Endothelial cell of umbilical vein (primary cell): ENCODE results near the gene RIMKLB. TPM values are rescaled to one million over a fixed set of nuclear protein-coding genes. Genes with fewer than 3 reads are reported as not detected.

ENCODE experiments used
- BruUV-seq: library from RNA; stranded (reverse); fragments of 400-500 nt; replicated peaks from 2 replicates; lab custom pipeline; 2021; lab: Mats Ljungman, UMichigan
- CTCF ChIA-PET: fragments of 300-600, 350-600 bp; sonication (Branson Sonifier 250); formaldehyde crosslinking; loops from one replicate; lab custom pipeline; 2021; ENCODE audit warnings: antibody characterized with exemption, inconsistent platforms; lab: Charles Lee
- POLR2A ChIA-PET: fragments of 300-600, 350-600 bp; sonication (Branson Sonifier 250); formaldehyde crosslinking; loops from one replicate; lab custom pipeline; 2021; ENCODE audit warnings: antibody characterized with exemption, inconsistent platforms; lab: Charles Lee
- DNase-seq: peaks from one replicate; pipeline ENCODE4 v3.0.0-alpha.2; 2011; ENCODE audit warnings: low read depth, low spot score
- FAIRE-seq: peaks from 2 replicates; lab custom pipeline; 2011; peaks lifted over from hg19 to GRCh38; lab: Jason Lieb, UNC
- H2AFZ ChIP-seq: 2 replicates; pipeline ENCODE4 v1.6.0; 2012; ENCODE audit warnings: low read depth, low read length, control low read depth, inconsistent platforms
- H3K27ac ChIP-seq: 2 replicates; pipeline ENCODE4 v1.5.1; 2011; ENCODE audit warnings: low read depth, mild to moderate bottlenecking, control low read depth, low read length, moderate library complexity; ENCODE audit not compliant: insufficient read depth
- H3K27me3 ChIP-seq, 2 experiments: 2 replicates each; pipeline versions ENCODE4 v1.6.0 to v1.6.1; 2011; ENCODE audit warnings: low read length in 2 of 2, mixed read lengths in 1 of 2; ENCODE audit not compliant: control insufficient read depth in 2 of 2, insufficient read depth in 2 of 2
- H3K36me3 ChIP-seq, 2 experiments: 2 replicates in 1 of 2; 3 replicates in 1 of 2; pipeline ENCODE4 v1.5.1; 2011; ENCODE audit warnings: low read length in 2 of 2, mild to moderate bottlenecking in 1 of 2, moderate library complexity in 1 of 2; ENCODE audit not compliant: control insufficient read depth in 2 of 2, insufficient read depth in 2 of 2; ENCODE audit errors: extremely low read depth in 1 of 2
- H3K4me1 ChIP-seq: 3 replicates; pipeline ENCODE4 v1.5.1; 2011; ENCODE audit warnings: mild to moderate bottlenecking, low read length; ENCODE audit not compliant: control insufficient read depth, insufficient read depth; ENCODE audit errors: extremely low read depth
- H3K4me2 ChIP-seq: 2 replicates; pipeline ENCODE4 v1.6.1; 2011; ENCODE audit warnings: low read length, control low read depth, mixed read lengths; ENCODE audit not compliant: insufficient read depth
- H3K4me3 ChIP-seq, 3 experiments: fragments of 200-600 bp in 1 of 3; sonication (generic), shearing (Covaris generic) in 1 of 3; replicated peaks in 1 of 3; 2 replicates each; pipeline ENCODE4 v1.5.1; 2011 to 2016; ENCODE audit warnings: control low read depth in 3 of 3, low read length in 3 of 3, mild to moderate bottlenecking in 2 of 3, inconsistent platforms in 1 of 3, low read depth in 1 of 3, moderate library complexity in 1 of 3; ENCODE audit not compliant: insufficient read depth in 1 of 3
- H3K79me2 ChIP-seq: 2 replicates; pipeline ENCODE4 v1.6.0; 2012; ENCODE audit warnings: low read length, inconsistent platforms; ENCODE audit not compliant: control insufficient read depth, insufficient read depth
- H3K9ac ChIP-seq: replicated peaks from 2 replicates; pipeline ENCODE3; 2011; ENCODE audit warnings: low read length, control low read depth; ENCODE audit not compliant: insufficient read depth; ENCODE audit errors: extremely low read depth
- H3K9me1 ChIP-seq: replicated peaks from 3 replicates; pipeline ENCODE4 v1.6.0; 2011; ENCODE audit warnings: mild to moderate bottlenecking, low read length; ENCODE audit not compliant: control insufficient read depth, insufficient read depth; ENCODE audit errors: extremely low read depth
- H3K9me3 ChIP-seq: replicated peaks from 2 replicates; pipeline ENCODE4 v1.5.1; 2012; ENCODE audit warnings: low read length, inconsistent platforms; ENCODE audit not compliant: control insufficient read depth, insufficient read depth
- H4K20me1 ChIP-seq: replicated peaks from 2 replicates; pipeline ENCODE3; 2011; ENCODE audit warnings: mild to moderate bottlenecking, low read length; ENCODE audit not compliant: control insufficient read depth, insufficient read depth; ENCODE audit errors: extremely low read depth
- EZH2 ChIP-seq: IDR thresholded peaks from 2 replicates; pipeline ENCODE4 v1.6.1; 2012; ENCODE audit warnings: borderline replicate concordance, low read depth, mild to moderate bottlenecking, moderate library complexity, low read length, inconsistent platforms; ENCODE audit not compliant: severe bottlenecking
- FOS ChIP-seq: IDR thresholded peaks from 2 replicates; pipeline ENCODE4 v1.6.1; 2011; ENCODE audit warnings: mild to moderate bottlenecking, low read length, moderate library complexity, borderline replicate concordance; ENCODE audit not compliant: insufficient read depth
- GATA2 ChIP-seq: IDR thresholded peaks from 2 replicates; pipeline ENCODE4 v1.7.0; 2011; ENCODE audit warnings: low read depth, mild to moderate bottlenecking, moderate library complexity, mixed read lengths, low read length; ENCODE audit not compliant: insufficient read length, insufficient read depth
- JUN ChIP-seq: IDR thresholded peaks from 2 replicates; pipeline ENCODE4 v1.6.1; 2011; ENCODE audit warnings: borderline replicate concordance, low read depth; ENCODE audit not compliant: insufficient read length, insufficient read depth
- POLR2AphosphoS5 ChIP-seq: IDR thresholded peaks from 2 replicates; pipeline ENCODE4 v1.6.1; 2012; ENCODE audit warnings: low read depth, mild to moderate bottlenecking, control low read depth, low read length, moderate library complexity; ENCODE audit not compliant: insufficient read depth
- dilution Hi-C: fragments of 300-500 bp; cut with MboI; formaldehyde crosslinking; loops from one replicate; pipeline ENCODE4 v1.15.0; 2019; ENCODE audit warnings: low sequenced_read_pairs; ENCODE audit not compliant: extremely low pct_ligation_motif_present
- intact Hi-C: fragments of 100-400 bp; cut with micrococcal nuclease; formaldehyde crosslinking; loops from one replicate; pipeline ENCODE4 v1.10.0; 2022
- polyA plus RNA-seq, 4 experiments: library from polyadenylated mRNA; depleted of rRNA in 3 of 4; stranded (reverse) in 3 of 4; unstranded in 1 of 4; fragments of >200 nt; gene quantifications; 2 replicates each; pipeline versions ENCODE4 v1.2.1 to v1.2.3, GENCODE V29; 2011 to 2012; ENCODE audit warnings: missing spikeins in 1 of 4
- total RNA-seq: library from RNA; stranded (reverse); gene quantifications from 2 replicates; pipeline ENCODE4 v1.2.3, GENCODE V29; 2021
- TF ChIP-seq, protein P1 (sequence below): IDR thresholded peaks from 2 replicates; pipeline ENCODE4 v1.6.1; 2011; ENCODE audit not compliant: insufficient read depth, insufficient read length

Gene RIMKLB
- total and polyA plus RNA-seq, 2 donors (not counting 3 experiments of a cell fraction or from before 2014, with no cell fraction given), result 35.5 to 64.3 TPM

DNA sequence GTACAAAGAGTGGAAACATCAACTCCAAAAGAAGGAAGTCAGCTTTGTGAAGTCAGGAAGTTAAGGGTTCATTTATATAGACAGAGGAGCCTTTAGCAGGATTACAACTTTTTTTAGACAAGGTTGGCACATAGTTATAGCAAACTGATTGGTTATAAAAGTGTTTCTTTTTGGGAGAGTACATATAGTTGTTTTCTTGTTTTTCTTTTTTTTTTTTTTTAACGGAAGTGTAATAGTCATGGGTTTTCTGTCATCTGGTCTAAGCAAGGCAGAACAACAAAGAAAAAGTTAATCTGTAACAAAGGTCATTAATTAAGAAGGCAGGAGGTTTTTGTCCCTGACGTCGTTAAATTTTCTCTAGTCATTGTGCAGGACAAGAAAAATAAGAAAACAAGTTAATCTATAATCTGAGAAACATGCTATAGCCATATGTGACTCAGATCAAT is 22.2 kb upstream of the RIMKLB start:
- FAIRE-seq, result peak; percentile 18
- H3K9me3 ChIP-seq, result no peaks in the 10 kb centered on the region
- intact Hi-C loops (no loop called here), dilution Hi-C loops (no loop called here)
- no peaks in the 10 kb centered on the region for H3K36me3 ChIP-seq
- CTCF ChIA-PET, result interaction anchor here (1.6 to 5.0 kb wide), 5 partner anchors 14 to 374 kb away, joined by 3 to 58 read pairs (median 17); no protein-coding TSS in a partner anchor
- H2AFZ ChIP-seq, result peak overlapping the region; percentile 46
- no peaks in the 10 kb centered on the region for H3K27me3 ChIP-seq
- peak overlapping the region; percentile 46 for H3K4me2 ChIP-seq
- peak overlapping the region; percentile 66 for H3K9ac ChIP-seq
- no TSS peak for BruUV-seq
- peak; percentile 51 for DNase-seq
- no peaks in the 10 kb centered on the region for H3K9me1 ChIP-seq
- no peaks in the 10 kb centered on the region for H4K20me1 ChIP-seq
- H3K27ac ChIP-seq, result peak overlapping the region; percentile 87
- no peak overlapping the region for H3K4me3 ChIP-seq
- peaks cover 27% of the 10 kb centered on the region for H3K4me1 ChIP-seq
- TF ChIP-seq POLR2AphosphoS5 (no peak), JUN (no peak), GATA2 (no peak), FOS (no peak)
- TF ChIP-seq, protein P1, sequence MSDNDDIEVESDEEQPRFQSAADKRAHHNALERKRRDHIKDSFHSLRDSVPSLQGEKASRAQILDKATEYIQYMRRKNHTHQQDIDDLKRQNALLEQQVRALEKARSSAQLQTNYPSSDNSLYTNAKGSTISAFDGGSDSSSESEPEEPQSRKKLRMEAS, result no peak
- POLR2A ChIA-PET, result interaction anchor here (1.5 kb wide), 1 partner anchor 12 kb away, joined by 4 read pairs; no protein-coding TSS in a partner anchor
- H3K79me2 ChIP-seq, result no peaks in the 10 kb centered on the region

DNA sequence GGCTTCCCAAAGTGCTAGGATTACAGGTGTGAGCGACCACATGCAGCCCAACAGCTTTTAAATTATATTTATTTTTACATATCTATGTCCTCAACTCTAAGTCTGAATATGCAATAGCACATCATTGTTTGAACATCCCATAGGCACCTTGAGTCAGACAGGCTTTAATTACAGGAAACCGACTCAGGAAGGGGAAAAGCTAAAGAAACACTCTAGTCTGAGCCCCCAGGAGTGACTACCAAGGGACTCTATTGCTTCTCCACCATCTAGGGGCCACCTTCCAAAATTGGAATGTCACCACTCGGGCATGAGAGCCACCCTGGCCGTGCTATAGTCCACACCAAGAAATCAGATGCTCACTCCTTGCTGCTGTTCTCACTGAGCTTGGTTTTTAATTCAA is 21.1 kb upstream of the RIMKLB start:
- dilution Hi-C loops (no loop called here), intact Hi-C loops (no loop called here)
- TF ChIP-seq, protein P1, result no peak
- TF ChIP-seq EZH2, result no peak
- TF ChIP-seq JUN, result peak; percentile 33
- TF ChIP-seq POLR2AphosphoS5, result peak; percentile 31
- peak; percentile 60 for TF ChIP-seq FOS
- Histone ChIP-seq H3K4me3 (no peak overlapping the region), H3K36me3 (no peaks in the 10 kb centered on the region), H3K4me2 (peak overlapping the region; percentile 63), H2AFZ (peak overlapping the region; percentile 3), H3K9ac (peak overlapping the region; percentile 28), H4K20me1 (no peaks in the 10 kb centered on the region), H3K27ac (peak overlapping the region; percentile 87), H3K9me1 (no peaks in the 10 kb centered on the region), H3K79me2 (no peaks in the 10 kb centered on the region), H3K4me1 (peaks cover 37% of the 10 kb centered on the region), H3K9me3 (no peaks in the 10 kb centered on the region), H3K27me3 (no peaks in the 10 kb centered on the region)
- CTCF ChIA-PET, result interaction anchor here (0.6 to 5.0 kb wide), 12 partner anchors 11 to 373 kb away, joined by 3 to 58 read pairs (median 4); partner anchors contain the start of gene RIMKLB
- peak; percentile 66 for FAIRE-seq
- POLR2A ChIA-PET, result interaction anchor here (1.5 kb wide), 1 partner anchor 11 kb away, joined by 4 read pairs; no protein-coding TSS in a partner anchor
- peak; percentile 73 for DNase-seq
- BruUV-seq, result no TSS peak
